NB4 (cell line): ENCODE results near the gene KIF6.

Experiments used
- MYC ChIP-seq: IDR thresholded peaks from 2 replicates; pipeline ENCODE4 v1.6.1; 2011; ENCODE audit warnings: low read depth, low read length
- POLR2A ChIP-seq: IDR thresholded peaks from 2 replicates; pipeline ENCODE4 v1.6.1; 2011; ENCODE audit warnings: mild to moderate bottlenecking; ENCODE audit not compliant: insufficient read length; ENCODE audit errors: extremely low read depth
- TF ChIP-seq, protein P1 (sequence below): IDR thresholded peaks from one replicate; pipeline ENCODE4 v1.5.1; 2012; ENCODE audit warnings: low read depth, low read length
- TF ChIP-seq, protein P2 (sequence below): IDR thresholded peaks from 2 replicates; pipeline ENCODE4 v1.6.1; 2011; ENCODE audit warnings: low read depth, low read length

DNA sequence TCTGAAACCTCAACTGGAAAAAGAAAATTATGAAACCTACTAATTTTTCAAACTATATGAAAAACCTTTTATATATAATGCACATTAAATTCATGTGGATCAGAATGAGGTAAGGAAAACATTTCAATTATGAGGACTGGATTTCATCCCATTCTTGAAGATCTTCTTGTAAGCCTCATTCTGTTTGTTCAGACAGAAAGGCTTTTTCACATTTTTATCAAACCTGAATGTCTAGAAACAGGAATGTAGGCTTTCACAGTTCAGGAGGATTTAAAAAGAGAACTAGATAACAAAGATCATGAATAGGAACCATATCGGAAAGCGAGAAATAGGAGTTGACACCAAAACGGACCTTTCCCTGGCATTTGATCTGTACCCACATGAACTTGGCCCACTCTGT is 210.2 kb downstream of the KIF6 start:
- TF ChIP-seq POLR2A = no peak
- TF ChIP-seq, protein P1, sequence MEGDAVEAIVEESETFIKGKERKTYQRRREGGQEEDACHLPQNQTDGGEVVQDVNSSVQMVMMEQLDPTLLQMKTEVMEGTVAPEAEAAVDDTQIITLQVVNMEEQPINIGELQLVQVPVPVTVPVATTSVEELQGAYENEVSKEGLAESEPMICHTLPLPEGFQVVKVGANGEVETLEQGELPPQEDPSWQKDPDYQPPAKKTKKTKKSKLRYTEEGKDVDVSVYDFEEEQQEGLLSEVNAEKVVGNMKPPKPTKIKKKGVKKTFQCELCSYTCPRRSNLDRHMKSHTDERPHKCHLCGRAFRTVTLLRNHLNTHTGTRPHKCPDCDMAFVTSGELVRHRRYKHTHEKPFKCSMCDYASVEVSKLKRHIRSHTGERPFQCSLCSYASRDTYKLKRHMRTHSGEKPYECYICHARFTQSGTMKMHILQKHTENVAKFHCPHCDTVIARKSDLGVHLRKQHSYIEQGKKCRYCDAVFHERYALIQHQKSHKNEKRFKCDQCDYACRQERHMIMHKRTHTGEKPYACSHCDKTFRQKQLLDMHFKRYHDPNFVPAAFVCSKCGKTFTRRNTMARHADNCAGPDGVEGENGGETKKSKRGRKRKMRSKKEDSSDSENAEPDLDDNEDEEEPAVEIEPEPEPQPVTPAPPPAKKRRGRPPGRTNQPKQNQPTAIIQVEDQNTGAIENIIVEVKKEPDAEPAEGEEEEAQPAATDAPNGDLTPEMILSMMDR = no peak
- TF ChIP-seq, protein P2, sequence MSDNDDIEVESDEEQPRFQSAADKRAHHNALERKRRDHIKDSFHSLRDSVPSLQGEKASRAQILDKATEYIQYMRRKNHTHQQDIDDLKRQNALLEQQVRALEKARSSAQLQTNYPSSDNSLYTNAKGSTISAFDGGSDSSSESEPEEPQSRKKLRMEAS = no peak
- TF ChIP-seq MYC = no peak
